GM19455 (cell line): ENCODE data around the gene PLXNC1.

Source experiments
- ATAC-seq: cut with Tn5 transposase; IDR thresholded peaks from one replicate; pipeline ENCODE4 v1.9.1; 2021; ENCODE audit not compliant: unreplicated experiment

PLXNC1 gene

DNA sequence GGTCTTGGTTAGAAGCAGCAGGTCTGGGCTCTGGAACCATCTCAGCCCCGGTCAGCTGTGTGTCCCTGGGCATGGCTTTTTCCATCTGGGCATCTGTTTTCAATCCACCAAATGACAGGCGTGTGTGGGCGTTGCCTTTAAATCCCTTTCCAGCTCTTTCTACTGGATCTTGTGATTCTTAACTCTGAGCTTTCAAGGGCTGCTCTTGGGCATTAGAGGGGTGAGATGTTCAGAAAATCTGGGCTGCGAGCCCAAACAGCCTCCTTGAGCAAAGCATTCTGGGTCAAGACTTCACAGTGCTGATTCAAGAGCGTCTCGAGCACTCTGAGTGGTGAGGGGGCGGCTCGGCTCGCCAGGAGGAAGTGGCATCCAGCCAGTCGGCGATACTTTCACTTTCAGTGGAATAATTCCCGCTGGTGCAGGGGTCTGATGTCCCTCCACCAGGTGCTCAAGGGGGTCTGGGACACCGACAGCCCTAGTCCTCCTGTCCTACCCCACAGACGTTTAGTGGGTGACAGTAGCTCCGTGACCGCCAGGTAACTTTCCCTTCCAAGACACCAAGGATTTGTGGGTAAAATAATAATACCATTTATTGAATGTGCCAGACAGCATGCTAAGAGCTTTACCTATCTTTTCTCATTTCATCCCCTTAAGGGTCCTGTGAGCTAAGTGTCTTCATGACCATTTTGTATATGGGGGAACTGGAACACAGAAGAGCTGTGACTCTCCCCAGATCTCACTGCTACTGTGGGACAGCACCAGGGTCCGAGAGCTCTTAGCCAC, 114.0 kb downstream of the PLXNC1 start:
- ATAC-seq = peak; percentile 38

DNA sequence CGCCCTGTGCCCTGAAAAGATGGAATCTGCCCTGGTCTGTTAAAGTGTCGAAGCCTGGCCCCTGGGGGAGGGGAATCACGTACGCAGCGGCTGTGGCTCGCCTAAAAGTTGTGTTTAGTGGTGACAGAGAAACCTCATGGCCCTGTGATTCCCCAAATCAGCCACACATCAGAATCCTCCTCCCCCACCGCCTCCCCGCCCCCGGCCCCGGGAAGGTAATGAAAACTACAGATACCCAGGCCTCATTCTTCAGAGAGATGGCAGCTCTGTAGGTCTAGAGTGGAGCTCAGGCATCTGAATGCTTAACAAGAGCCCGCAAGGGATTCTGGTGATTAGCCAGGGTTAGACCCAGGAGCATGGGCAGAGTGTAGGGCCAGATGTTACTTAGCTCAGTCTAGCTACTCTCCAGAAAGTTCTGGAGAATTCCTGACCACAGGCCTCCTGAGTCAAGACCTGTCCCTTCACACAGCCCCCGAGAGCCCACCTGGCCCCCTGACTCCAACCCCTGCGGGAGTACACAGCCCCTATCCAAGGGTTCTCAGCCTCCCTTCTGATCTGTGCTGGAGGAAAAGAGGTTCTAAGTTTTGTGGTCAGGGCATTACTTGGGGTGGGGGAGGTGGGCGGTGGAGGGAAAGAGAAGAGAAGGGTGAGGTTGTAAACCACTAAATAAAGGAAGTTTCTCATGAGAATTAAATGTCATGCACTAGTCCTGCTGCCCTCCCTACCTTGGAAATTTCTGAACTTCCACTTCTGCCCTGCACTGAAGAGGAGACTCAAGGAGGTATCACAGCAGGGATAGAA, 114.8 kb downstream of the PLXNC1 start:
- ATAC-seq = peak; percentile 14

DNA sequence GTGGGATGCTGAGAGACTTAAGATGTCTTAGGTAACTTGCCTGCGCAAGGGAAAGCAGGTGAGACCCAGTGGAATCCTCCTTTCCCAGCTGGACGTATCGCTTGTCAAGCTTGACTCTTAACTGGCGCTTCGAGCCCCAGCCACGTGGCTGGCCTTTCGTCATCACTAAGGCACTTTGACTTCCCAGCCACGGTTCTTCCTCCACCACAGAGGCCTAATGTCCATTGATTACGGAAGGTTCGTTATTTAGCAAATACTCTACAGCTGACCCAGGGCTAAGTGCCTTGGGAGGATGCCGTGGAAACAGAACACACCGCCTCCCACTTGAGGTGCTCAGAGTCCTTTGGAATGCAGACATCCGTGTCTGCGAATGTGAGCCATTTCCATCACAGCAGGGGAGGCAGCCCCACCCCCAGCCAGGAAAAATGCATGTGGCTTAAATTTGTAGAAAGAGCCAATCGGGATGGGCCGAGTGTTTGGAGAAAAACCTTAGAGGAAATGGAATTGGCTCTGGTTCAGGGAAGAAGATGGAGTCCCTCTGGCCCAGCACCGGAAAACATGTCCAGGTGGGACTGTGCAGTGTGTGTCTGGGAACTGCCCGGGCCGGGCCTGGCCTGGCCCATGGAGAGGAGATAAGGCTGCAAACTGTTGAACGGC, 115.7 kb downstream of the PLXNC1 start:
- no peak for ATAC-seq

DNA sequence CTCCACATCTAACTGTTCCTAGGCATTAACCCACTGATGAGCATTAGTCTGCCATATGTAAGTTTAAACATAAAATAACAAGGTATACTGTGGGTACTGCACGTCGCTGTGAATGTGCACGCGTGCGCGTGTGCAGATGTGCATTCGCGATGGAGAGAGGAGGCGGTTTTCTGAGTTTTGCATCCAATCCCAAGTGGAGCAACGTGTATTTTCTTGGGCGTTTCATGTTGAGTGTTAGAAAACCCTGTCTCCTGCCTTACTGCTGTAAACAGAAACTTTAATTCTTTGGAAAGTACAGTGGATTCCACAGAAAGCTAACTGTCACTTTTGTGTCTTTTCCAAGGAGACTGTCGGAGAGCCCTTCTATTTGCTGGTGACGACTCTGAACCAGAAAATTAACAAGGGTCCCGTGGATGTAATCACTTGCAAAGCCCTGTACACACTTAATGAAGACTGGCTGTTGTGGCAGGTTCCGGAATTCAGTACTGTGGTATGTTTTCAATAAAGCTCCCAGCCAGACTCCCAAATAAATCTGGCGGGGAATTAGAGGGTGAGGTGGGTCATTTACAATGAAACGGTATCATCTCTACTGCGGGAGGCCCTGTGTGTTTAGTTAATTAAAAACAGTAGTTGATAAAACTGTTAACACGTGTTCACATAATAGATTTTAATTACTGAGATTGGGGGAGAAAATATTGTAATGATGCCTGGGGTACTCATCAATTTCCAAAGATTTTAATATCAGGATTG, 116.5 kb downstream of the PLXNC1 start:
- no peak for ATAC-seq

DNA sequence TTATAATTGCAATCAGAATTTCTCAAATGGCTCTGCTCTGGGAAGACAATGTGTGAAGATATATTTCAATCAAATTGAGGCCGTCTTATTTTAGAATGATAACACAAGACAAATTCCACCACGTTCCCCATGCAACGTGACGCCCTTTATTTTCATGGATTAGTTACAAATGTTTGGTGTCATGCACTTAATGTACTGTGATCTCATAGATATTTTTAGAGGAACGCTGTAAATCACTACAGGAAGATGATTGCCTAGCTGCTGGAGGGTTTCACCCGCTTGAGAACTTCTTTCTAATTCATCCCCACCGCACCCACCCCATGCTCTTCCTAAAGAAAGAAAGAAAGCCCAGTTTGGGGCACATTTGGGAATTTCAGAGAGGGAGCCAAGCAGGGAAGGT, 117.2 kb downstream of the PLXNC1 start:
- no peak for ATAC-seq

DNA sequence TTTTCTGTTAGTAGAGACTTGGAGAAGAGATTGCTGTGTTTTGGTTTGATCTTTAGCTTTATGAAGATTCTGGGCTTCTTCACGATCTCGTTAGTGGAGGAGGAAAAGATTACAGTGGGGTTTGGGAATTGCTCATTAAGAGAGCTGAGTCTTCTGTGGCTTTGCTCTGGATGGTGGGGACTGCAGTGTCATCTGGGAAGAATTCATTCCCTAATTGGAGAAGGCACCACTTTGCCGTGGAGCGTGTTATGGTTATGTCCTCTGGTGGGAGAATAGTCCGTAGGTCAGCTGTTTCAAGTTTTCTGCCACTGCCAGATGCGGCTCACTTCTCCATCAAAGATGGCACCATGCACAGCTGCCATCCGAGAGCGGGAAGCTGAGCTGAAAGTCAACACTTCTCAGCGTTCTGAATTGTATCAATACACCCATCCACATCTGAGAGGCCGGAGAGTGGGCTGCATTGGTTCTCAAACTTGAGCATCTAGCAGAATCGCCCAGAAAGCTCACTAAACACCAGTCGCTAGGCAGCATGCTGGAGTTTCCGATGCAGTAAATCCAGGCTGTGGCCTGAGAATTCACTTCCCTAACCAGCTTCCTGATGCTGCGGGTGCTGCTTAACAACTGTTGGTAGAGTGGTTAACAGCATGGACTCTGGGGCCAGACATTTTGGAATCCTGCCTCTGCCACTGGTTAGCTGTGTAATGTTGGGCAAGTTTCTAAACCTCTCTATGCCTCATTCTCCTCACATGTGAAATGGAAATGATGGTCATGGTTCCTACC, 117.8 kb downstream of the PLXNC1 start:
- no peak for ATAC-seq

DNA sequence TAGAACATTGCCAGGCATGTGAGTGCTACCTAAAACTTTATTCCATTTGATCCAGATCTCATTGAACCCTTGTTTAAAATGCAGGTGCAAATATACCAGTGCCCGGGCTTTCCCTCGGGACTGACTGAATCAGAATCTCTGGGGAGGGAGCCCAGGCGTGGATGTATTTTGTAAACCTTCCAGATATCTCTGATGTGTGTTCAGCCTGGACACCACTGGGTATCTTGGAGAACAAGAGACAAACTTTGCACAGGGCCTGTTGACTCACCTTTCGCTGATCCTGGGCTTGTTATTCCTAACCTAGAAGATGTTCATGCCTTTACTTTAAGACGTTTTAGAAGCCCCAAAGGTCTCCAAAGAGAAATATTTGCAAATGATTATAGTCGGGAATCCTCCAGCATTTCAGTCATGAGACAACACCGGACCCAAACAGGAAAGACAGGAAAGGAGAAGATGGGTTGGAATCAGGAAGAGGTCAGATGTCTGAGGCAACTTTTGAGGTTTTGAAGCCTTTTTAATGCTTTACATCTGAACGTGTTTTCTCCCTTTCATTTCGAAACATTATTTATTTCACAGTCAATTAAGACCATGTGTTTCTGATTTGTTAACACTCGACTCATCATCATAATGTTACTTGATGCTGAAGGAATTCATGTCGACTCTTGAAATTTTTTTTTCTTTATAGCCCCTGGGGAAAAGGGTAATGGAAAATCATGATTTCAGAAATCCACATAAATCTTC, 118.6 kb downstream of the PLXNC1 start:
- ATAC-seq = no peak

DNA sequence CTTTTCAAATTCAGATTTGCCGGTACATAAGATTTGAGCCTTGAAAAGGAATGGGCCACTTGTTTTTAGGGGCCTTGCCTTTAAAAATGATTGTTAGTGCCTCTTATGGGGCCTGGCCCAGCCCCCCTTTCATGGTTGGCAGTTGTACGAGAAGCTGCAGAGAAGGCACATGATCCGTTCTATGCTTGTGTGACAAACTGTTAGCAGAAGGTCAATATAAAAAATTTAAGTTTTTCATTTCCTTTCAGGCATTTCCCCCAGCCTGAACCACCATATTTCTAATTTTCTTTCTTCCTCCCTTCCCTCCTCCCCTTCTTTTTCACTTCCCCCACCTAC, 119.1 kb downstream of the PLXNC1 start:
- no peak for ATAC-seq

DNA sequence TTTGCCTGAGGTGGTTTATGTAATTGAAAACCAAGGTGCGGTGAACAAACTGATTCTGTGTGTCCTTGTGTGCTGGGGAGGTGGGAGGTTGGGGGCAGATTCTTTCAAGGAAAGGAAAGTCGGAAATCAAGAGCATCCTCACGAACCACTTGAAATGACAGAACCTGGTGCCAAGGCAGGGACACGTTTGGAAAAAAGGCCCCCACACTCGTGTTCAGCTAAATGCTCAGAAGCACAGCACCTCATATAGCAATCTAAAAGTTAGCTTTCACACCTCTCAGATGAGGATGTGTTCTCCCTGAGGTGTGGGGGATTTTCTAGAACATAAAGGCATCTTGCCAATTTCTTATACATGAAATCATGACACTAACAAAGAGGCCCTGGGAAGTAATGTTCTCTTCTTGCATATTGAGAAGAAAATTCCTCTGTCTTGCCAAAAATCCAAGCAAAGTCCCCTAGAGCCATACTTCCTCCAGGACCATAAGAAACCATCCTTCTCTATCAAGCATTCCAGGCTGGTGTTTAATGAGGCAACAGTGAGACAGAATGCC, 119.6 kb downstream of the PLXNC1 start:
- no peak for ATAC-seq

DNA sequence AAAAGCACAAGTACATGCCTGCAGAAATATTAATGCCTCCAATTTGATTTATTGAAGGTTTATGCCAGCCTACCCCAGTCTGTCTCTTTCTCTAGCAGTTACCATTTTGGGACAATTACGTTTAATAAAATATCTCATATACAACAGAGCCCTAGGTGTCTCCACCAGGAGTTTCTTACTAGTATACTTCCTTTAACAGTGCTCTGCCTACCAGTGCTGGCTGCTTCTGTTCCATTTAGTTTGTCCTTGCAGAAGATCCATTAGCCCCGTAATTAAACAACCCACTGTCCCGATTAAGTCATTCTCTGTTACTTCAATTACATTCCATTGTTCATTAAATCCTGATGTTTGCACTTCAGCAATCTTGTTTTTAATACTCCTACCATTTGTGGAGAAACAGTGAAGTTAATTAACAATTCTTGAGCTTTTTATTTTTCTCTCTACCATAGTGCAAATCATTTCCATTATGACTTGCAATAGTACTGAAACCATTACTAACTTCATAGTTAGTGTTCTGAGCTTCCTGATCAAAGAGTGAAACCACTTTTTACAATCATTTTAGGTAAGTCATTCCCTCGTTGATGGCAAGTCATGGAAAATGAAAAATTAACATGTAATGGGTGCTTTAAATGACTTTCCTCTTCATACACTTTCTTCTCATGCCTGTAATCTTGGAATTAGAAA, 121.1 kb downstream of the PLXNC1 start:
- ATAC-seq = no peak

DNA sequence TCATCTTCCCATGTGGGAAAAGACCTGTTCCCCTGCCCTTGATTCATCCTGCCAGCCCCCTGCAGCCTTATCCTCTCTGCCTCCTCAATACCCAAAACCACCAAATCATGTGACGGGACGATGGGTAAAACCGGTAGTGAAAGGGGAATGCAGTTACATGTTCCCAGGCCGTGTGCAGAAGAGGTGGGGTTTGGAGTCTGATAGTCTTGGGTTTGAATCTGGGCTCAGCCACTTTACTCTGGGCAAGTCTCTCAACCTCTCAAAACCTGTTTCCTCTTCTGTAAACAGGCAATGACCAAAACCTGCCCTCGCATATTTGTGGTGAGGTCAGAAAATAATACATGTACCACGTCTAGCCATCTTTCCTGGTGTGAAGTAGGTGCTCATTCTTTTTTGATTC, 123.0 kb downstream of the PLXNC1 start:
- no peak for ATAC-seq

DNA sequence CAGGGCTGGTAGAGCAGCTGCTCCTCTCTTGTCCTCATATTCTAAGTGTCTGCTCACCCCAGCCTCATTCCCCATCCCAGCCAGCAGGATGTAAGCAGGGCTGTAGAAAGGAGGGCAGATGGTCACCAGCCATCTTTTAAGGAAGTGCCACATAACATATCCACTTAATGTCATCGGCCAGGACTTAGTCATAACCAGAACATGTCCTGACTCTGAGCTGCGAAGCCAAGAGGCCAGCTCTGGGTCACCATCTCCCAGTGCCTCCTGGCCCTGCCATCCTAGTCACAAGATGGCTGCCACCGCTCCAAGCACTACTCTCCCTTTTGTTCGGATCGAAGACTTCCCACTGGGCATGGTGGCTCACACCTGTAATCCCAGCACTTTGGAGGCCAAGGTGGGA, 123.9 kb downstream of the PLXNC1 start:
- no peak for ATAC-seq

DNA sequence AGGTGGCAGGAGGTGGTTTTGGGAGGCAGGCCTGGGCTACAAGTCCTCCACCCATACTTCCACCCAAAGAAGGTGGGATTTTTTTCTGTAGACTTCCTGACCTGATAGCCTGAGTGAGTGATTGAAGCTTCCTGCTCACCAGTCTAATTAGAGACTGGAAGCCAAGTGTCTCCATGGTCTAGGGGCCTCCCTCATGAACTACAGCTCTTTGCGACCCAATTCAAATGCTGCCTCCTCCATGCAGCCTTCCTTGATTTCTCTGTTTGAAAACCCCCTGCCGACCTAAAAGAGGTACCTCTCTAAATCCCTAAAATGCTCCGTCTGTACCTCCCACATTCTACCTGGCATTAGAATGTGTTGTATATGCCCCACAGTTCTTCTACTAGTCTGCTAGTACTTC, 124.9 kb downstream of the PLXNC1 start:
- no peak for ATAC-seq

DNA sequence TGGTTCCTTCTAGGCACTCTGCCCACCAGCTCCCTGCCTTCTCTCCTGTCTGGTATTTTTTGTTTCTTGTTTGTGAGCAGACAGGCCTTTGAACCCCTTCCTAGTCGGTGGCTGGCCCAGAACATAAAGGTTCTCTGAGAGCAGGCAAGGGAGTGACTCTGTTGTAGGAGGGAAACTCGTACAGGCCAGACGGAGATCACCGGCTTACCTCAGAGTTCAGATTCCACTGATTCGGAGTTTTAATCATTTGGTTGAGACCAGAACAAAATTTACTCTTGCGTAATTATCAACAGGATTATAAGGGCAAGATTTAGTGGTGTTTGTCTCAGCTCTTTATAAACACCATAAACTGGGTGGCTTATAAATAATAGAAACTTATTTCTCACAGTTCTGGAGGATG, 128.3 kb downstream of the PLXNC1 start:
- ATAC-seq = no peak

DNA sequence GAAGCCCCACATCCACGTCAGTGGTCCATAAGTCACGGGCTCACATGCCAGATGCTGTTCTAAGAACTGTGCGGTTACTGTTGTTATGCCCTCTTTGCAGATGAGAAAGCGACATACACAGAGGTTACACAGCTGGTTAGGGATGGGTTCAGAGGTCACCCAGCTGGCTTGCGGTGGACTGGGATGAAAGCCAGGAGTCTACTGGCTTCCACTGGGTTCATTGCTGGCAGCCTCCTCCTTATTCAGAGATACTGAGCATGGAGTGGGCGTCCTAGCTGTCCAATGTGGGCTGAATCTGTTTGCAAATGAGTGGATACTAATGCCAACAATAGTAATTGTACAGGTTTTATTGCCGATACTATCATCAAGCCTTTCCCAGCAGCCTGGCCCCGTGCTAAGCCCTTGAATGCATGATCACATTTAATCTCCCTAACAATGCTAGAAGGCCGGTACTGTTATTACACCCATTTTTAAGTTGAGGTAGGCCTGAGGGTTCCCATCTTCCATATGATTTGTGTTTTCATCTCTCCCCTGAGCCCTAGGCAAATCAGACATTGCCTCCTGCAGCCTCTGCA, 129.1 kb downstream of the PLXNC1 start:
- ATAC-seq = no peak

DNA sequence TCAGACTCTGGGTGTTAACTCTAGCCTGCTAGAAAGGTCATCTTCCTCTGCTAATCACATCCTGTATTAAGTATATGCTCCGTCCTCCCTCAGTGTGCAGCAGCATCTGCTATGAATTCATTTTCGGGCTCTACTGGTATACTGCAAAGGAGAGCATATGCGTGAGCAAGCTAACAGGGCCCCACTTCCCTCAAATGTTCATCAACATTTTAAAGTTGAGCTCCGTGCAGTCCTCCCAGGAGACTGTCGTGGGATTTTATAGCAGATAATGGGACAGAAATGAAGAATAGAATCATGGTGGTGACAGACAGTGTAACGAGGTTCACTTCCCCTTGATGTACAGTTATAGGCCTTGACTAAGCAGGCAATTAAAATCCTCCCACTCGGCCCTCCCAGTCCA, 131.7 kb downstream of the PLXNC1 start:
- no peak for ATAC-seq

DNA sequence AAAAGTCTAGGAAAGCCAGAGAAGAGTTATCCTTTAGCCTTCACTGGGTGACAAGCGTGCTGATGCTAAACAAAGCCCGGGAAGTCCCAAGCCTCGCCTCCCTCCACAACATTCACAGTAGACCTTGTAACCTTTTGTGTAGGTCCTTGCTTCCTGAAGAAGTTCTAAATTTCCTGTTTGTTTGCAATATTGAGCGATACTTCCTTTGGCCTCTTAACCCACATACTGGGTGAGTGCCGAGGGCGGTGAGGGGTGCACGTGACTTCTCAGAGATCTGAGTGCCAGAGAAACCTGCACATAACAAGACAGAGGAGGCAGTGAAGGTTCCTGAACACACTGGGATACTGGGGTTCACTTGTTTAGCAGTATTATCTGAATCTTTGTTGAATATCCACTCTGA, 134.3 kb downstream of the PLXNC1 start:
- no peak for ATAC-seq

DNA sequence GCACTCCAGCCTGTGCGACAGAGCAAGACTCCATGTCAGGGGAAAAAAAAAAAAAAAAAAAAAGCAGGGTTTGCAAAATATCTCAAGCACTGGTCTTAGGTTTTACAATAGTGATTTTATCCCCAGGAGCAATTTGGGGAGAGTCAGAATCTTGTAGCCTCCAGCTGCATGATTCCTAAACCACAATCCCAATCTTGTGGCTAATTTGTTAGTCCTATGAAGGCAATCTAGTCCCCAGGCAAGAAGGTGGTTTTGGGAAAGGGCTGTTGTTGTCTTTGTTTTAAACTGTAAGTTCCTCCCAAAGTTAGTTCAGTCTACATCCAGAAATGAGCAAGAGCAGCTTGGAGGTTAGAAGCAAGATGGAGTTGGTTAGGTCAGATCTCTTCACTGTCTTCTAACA, 135.7 kb downstream of the PLXNC1 start:
- no peak for ATAC-seq

DNA sequence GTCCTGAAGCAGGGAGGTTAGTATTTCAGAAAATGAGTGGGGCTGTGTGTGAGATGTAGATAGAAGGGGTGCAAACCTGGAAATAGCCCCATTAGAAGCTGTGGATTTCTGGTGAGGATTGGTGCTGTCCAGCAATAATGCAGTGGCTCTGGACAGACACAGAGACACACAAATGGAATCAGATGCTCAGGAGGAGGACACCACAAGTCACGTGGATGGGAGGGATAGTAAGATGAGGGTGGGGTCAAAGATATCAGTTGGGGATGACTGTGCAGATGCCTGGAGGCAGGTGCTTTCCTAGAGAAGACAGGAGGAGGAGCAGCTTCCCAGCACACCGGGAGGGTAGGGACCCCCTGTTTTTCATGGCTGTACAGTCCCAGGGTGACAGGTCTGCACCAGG, 136.5 kb downstream of the PLXNC1 start:
- no peak for ATAC-seq
